Subcutaneous adipose tissue (tissue), 4 donors: ENCODE measurements around the gene PHC3. TPM values are rescaled to one million over a fixed set of nuclear protein-coding genes. Genes with fewer than 3 reads are reported as not detected.

Experiments used
- CTCF ChIP-seq: fragments of 450-650 bp; IDR thresholded peaks from one replicate; pipeline ENCODE4 v1.5.1; 2016; ENCODE audit warnings: low read depth, mild to moderate bottlenecking, control low read depth, antibody characterized with exemption, moderate library complexity
- total RNA-seq, 4 donors: library from RNA; depleted of rRNA; stranded (reverse); fragments of >200 nt; gene quantifications; one replicate each; pipeline ENCODE4 v1.1.0, GENCODE V29; 2016

Gene PHC3
- total RNA-seq, 4 donors from 2014 or later: 57.1 to 89.7 (median 62.1) TPM

- TF ChIP-seq CTCF: no peak
Observed at GRCh38 chr3:170098753-170099152, 82.8 kb downstream of the PHC3 start.

- TF ChIP-seq CTCF: no peak
Observed at GRCh38 chr3:170096342-170096741, 85.2 kb downstream of the PHC3 start.

- no peak for TF ChIP-seq CTCF
Observed at GRCh38 chr3:170095771-170096170, 85.8 kb downstream of the PHC3 start.

- no peak for TF ChIP-seq CTCF
Observed at GRCh38 chr3:170092907-170093306, 88.6 kb downstream of the PHC3 start.

- no peak for TF ChIP-seq CTCF
Observed at GRCh38 chr3:170090601-170090981, 90.9 kb downstream of the PHC3 start.

GRCh38 chr3:170089862-170090600 is 91.5 kb downstream of the PHC3 start:
- TF ChIP-seq CTCF: no peak

- no peak for TF ChIP-seq CTCF
Observed at GRCh38 chr3:170085396-170085795, 96.1 kb downstream of the PHC3 start.
